HepG2 (cell line): ENCODE measurements around the gene TP73. TPM values are rescaled to one million over a fixed set of nuclear protein-coding genes. Genes with fewer than 3 reads are reported as not detected.

Experiments
- ESRRA ChIP-seq: sonication (generic); formaldehyde crosslinking; IDR thresholded peaks from 2 replicates; pipeline ENCODE4 v1.5.1; 2020; ENCODE audit warnings: mild to moderate bottlenecking, low read depth, missing genetic modification reagents
- FOXA1 ChIP-seq, 2 experiments: fragments of 450-650 bp in 1 of 2; sonication (generic) in 1 of 2; formaldehyde crosslinking in 1 of 2; IDR thresholded peaks; 2 replicates each; pipeline versions ENCODE4 v1.4.0 to v1.6.1; 2016 to 2020; ENCODE audit warnings: missing genetic modification reagents in 1 of 2
- HNRNPH1 ChIP-seq: fragments of 200-400 bp; formaldehyde crosslinking; optimal IDR thresholded peaks from 2 replicates; pipeline ENCODE3; 2017; ENCODE audit warnings: mild to moderate bottlenecking, low read depth, low read length
- KLF9 ChIP-seq: IDR thresholded peaks from 2 replicates; pipeline ENCODE4 v1.6.1; 2016; ENCODE audit warnings: low read depth
- SNAPC5 ChIP-seq: sonication (generic); formaldehyde crosslinking; IDR thresholded peaks from 2 replicates; pipeline ENCODE4 v1.8.1; 2023; ENCODE audit warnings: mild to moderate bottlenecking, missing genetic modification reagents, borderline replicate concordance
- ZBTB1 ChIP-seq: sonication (generic); formaldehyde crosslinking; IDR thresholded peaks from 2 replicates; pipeline ENCODE4 v1.4.0; 2020; ENCODE audit warnings: missing genetic modification reagents, borderline replicate concordance
- ZBTB3 ChIP-seq: sonication (generic); formaldehyde crosslinking; IDR thresholded peaks from 2 replicates; pipeline ENCODE4 v1.4.0; 2020; ENCODE audit warnings: low read depth, mild to moderate bottlenecking, moderate library complexity, missing genetic modification reagents, borderline replicate concordance
- ZHX1 ChIP-seq: sonication (generic); formaldehyde crosslinking; IDR thresholded peaks from 2 replicates; pipeline ENCODE4 v1.8.1; 2022; ENCODE audit warnings: low read depth, mild to moderate bottlenecking, missing genetic modification reagents
- ZNF224 ChIP-seq: sonication (generic); formaldehyde crosslinking; IDR thresholded peaks from 2 replicates; pipeline ENCODE4 v1.5.0; 2020; ENCODE audit warnings: mild to moderate bottlenecking, missing genetic modification reagents
- ZNF597 ChIP-seq: sonication (generic); formaldehyde crosslinking; IDR thresholded peaks from 2 replicates; pipeline ENCODE4 v1.5.0; 2020; ENCODE audit warnings: missing genetic modification reagents
- polyA plus RNA-seq, 8 experiments: library from polyadenylated mRNA; depleted of rRNA in 3 of 8; stranded (reverse) in 7 of 8; unstranded in 1 of 8; fragments of >200 nt; fragmentation: Illumina TruSeq in 4 of 8; extraction: Trizol in 4 of 8; gene quantifications; 2 replicates each; pipeline versions ENCODE4 v1.2.1 to v1.2.3, GENCODE V29; 2011 to 2016; ENCODE audit warnings: low read depth in 4 of 8, missing spikeins in 1 of 8, mixed read lengths in 1 of 8; ENCODE audit not compliant: insufficient read depth in 1 of 8
- total RNA-seq, 5 experiments: library from RNA; depleted of rRNA; stranded (reverse); fragments of >200 nt; fragmentation: Illumina TruSeq; extraction: Trizol; gene quantifications; 2 replicates each; pipeline ENCODE4 v1.2.3, GENCODE V29; 2016; ENCODE audit warnings: low read depth in 1 of 5
- TF ChIP-seq, protein P1 (sequence below): sonication (generic); formaldehyde crosslinking; IDR thresholded peaks from 2 replicates; pipeline ENCODE4 v1.4.0; 2020; ENCODE audit warnings: mild to moderate bottlenecking, missing genetic modification reagents
- TF ChIP-seq, protein P2 (sequence below): sonication (generic); formaldehyde crosslinking; IDR thresholded peaks from 2 replicates; pipeline ENCODE4 v1.4.0; 2020; ENCODE audit warnings: mild to moderate bottlenecking, low read depth, missing genetic modification reagents
- TF ChIP-seq, protein P3 (sequence below): sonication (generic); formaldehyde crosslinking; IDR thresholded peaks from 2 replicates; pipeline ENCODE4 v1.9.0; 2021; ENCODE audit warnings: missing genetic modification reagents, borderline replicate concordance

TP73 gene
- total and polyA plus RNA-seq, 2 of the 13 experiments (the other 11 are each of a cell fraction or from before 2014, with no cell fraction given): 0.49 to 1.1 TPM

- TF ChIP-seq FOXA1 (IDR thresholded peaks at IDR 0.05): no peak
- TF ChIP-seq FOXA1 (CRISPR knock-in tag; IDR thresholded peaks at IDR 0.05): no peak
- TF ChIP-seq SNAPC5 (CRISPR knock-in tag): no peak
- TF ChIP-seq, protein P1, sequence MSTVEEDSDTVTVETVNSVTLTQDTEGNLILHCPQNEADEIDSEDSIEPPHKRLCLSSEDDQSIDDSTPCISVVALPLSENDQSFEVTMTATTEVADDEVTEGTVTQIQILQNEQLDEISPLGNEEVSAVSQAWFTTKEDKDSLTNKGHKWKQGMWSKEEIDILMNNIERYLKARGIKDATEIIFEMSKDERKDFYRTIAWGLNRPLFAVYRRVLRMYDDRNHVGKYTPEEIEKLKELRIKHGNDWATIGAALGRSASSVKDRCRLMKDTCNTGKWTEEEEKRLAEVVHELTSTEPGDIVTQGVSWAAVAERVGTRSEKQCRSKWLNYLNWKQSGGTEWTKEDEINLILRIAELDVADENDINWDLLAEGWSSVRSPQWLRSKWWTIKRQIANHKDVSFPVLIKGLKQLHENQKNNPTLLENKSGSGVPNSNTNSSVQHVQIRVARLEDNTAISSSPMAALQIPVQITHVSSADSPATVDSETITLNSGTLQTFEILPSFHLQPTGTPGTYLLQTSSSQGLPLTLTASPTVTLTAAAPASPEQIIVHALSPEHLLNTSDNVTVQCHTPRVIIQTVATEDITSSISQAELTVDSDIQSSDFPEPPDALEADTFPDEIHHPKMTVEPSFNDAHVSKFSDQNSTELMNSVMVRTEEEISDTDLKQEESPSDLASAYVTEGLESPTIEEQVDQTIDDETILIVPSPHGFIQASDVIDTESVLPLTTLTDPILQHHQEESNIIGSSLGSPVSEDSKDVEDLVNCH (CRISPR knock-in tag): no peak
- TF ChIP-seq ESRRA (CRISPR knock-in tag): peak; percentile 47; the same call in 1 of the 2 replicates
- TF ChIP-seq ZBTB3 (CRISPR knock-in tag): no peak
- no peak for TF ChIP-seq KLF9 (CRISPR knock-in tag)
- TF ChIP-seq HNRNPH1: no peak
- no peak for TF ChIP-seq ZNF224 (CRISPR knock-in tag)
- TF ChIP-seq ZBTB1 (CRISPR knock-in tag): no peak
- TF ChIP-seq, protein P2, sequence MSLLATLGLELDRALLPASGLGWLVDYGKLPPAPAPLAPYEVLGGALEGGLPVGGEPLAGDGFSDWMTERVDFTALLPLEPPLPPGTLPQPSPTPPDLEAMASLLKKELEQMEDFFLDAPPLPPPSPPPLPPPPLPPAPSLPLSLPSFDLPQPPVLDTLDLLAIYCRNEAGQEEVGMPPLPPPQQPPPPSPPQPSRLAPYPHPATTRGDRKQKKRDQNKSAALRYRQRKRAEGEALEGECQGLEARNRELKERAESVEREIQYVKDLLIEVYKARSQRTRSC (CRISPR knock-in tag): no peak
- TF ChIP-seq ZHX1 (CRISPR knock-in tag): no peak
- TF ChIP-seq ZNF597: no peak
- TF ChIP-seq, protein P3, sequence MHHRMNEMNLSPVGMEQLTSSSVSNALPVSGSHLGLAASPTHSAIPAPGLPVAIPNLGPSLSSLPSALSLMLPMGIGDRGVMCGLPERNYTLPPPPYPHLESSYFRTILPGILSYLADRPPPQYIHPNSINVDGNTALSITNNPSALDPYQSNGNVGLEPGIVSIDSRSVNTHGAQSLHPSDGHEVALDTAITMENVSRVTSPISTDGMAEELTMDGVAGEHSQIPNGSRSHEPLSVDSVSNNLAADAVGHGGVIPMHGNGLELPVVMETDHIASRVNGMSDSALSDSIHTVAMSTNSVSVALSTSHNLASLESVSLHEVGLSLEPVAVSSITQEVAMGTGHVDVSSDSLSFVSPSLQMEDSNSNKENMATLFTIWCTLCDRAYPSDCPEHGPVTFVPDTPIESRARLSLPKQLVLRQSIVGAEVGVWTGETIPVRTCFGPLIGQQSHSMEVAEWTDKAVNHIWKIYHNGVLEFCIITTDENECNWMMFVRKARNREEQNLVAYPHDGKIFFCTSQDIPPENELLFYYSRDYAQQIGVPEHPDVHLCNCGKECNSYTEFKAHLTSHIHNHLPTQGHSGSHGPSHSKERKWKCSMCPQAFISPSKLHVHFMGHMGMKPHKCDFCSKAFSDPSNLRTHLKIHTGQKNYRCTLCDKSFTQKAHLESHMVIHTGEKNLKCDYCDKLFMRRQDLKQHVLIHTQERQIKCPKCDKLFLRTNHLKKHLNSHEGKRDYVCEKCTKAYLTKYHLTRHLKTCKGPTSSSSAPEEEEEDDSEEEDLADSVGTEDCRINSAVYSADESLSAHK (CRISPR knock-in tag): no peak
Measured at GRCh38 chr1:3649342-3650247, 2.7 kb upstream of the TP73 start, which contains the start of gene WRAP73 (continued).
